HG02678 (cell line): Measurements from ENCODE around the gene AP4M1.

ENCODE experiments used
- ATAC-seq: cut with Tn5 transposase; IDR thresholded peaks from one replicate; pipeline ENCODE4 v1.9.1; 2021; ENCODE audit warnings: mild to moderate bottlenecking, moderate library complexity; ENCODE audit not compliant: unreplicated experiment

The AP4M1 gene

GRCh38 chr7:100101016-100101862 lies at the start of gene AP4M1, which contains the start of gene MCM7:
TSS of gene AP4M1 (plus strand) at chr7:100101643. CDS start at chr7:100101715, 72 bp downstream.
TSS of gene MCM7 (minus strand) at chr7:100101397. CDS start at chr7:100101294, 103 bp downstream.
- peak; percentile 85 for ATAC-seq

- no peak for ATAC-seq
Observed at GRCh38 chr7:100053215-100053614, 48.2 kb upstream of the AP4M1 start.

GRCh38 chr7:100057006-100057405 lies 44.4 kb upstream of the AP4M1 start:
- no peak for ATAC-seq

- no peak for ATAC-seq
Observed at GRCh38 chr7:100059251-100059739, 42.1 kb upstream of the AP4M1 start.

- ATAC-seq = no peak
Observed at GRCh38 chr7:100061518-100062193, 39.8 kb upstream of the AP4M1 start.

GRCh38 chr7:100063376-100063775 lies 38.1 kb upstream of the AP4M1 start:
- ATAC-seq = no peak

- ATAC-seq = no peak
Observed at GRCh38 chr7:100064162-100064561, 37.3 kb upstream of the AP4M1 start.

GRCh38 chr7:100065452-100066186 lies 35.8 kb upstream of the AP4M1 start:
- no peak for ATAC-seq

- no peak for ATAC-seq
Observed at GRCh38 chr7:100066953-100067352, 34.5 kb upstream of the AP4M1 start.

- ATAC-seq = no peak
Observed at GRCh38 chr7:100069991-100070390, 31.5 kb upstream of the AP4M1 start.

- ATAC-seq = no peak
Observed at GRCh38 chr7:100071018-100071723, 30.3 kb upstream of the AP4M1 start.

GRCh38 chr7:100072462-100072861 lies 29.0 kb upstream of the AP4M1 start:
- no peak for ATAC-seq

GRCh38 chr7:100074841-100075240 lies 26.6 kb upstream of the AP4M1 start:
- ATAC-seq = no peak

GRCh38 chr7:100075418-100075817 lies 26.0 kb upstream of the AP4M1 start:
- no peak for ATAC-seq

GRCh38 chr7:100077205-100077604 lies 24.2 kb upstream of the AP4M1 start:
- no peak for ATAC-seq

- no peak for ATAC-seq
Observed at GRCh38 chr7:100079024-100079560, 22.4 kb upstream of the AP4M1 start.

GRCh38 chr7:100080907-100081534 lies 20.4 kb upstream of the AP4M1 start:
- ATAC-seq = no peak

GRCh38 chr7:100081535-100082102 lies 19.8 kb upstream of the AP4M1 start, which contains the start of gene ZNF3:
TSS of gene ZNF3 (minus strand) at chr7:100081723. CDS start at chr7:100077357, 4,366 bp downstream.
- ATAC-seq = peak; percentile 85

GRCh38 chr7:100082978-100083377 lies 18.5 kb upstream of the AP4M1 start:
- no peak for ATAC-seq
